IMR-90 (cell line): Measurements from ENCODE around the gene IGFL3.

Experiments used
- CEBPB ChIP-seq: IDR thresholded peaks from 2 replicates; pipeline ENCODE4 v1.6.1; 2012; ENCODE audit warnings: low read depth, low read length, improper control_type of control experiment
- MAFK ChIP-seq: IDR thresholded peaks from 2 replicates; pipeline ENCODE4 v1.6.1; 2012; ENCODE audit warnings: low read depth, low read length, improper control_type of control experiment
- MXI1 ChIP-seq: IDR thresholded peaks from 2 replicates; pipeline ENCODE4 v1.6.1; 2012; ENCODE audit warnings: low read depth, mild to moderate bottlenecking, low read length, moderate library complexity, borderline replicate concordance
- TF ChIP-seq, protein P1 (sequence below): conservative IDR thresholded peaks from 2 replicates; pipeline ENCODE4 v1.5.1; 2012; ENCODE audit warnings: mild to moderate bottlenecking, low read depth, low read length, improper control_type of control experiment

DNA sequence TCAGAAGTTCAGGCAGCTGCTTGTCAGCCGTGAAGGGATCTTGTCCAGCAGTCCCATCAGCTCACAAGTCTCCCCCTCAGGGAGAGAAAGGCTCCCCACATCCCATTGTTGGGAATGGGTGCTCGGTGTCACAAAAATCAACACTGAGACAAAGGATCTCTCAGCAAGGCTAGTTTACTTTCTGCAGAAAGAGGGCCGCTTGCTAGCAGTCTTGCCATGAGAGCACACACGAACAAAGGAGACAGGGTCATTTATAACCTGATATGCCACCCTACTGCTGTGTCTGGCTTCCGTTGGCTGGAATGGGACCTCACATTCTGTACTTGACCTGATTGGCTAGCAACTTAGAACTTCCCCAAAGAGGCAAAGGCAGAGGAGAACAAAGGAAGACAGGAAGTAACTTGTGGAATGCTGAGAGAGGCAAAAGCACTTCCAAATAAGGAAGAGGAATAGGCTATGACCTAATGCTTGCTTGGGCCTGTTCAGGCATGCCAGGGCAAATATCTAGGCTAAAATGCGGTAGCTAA, 8.7 kb upstream of the IGFL3 start:
- TF ChIP-seq MXI1 (no peak), CEBPB (no peak), MAFK (peak; percentile 74)
- TF ChIP-seq, protein P1, sequence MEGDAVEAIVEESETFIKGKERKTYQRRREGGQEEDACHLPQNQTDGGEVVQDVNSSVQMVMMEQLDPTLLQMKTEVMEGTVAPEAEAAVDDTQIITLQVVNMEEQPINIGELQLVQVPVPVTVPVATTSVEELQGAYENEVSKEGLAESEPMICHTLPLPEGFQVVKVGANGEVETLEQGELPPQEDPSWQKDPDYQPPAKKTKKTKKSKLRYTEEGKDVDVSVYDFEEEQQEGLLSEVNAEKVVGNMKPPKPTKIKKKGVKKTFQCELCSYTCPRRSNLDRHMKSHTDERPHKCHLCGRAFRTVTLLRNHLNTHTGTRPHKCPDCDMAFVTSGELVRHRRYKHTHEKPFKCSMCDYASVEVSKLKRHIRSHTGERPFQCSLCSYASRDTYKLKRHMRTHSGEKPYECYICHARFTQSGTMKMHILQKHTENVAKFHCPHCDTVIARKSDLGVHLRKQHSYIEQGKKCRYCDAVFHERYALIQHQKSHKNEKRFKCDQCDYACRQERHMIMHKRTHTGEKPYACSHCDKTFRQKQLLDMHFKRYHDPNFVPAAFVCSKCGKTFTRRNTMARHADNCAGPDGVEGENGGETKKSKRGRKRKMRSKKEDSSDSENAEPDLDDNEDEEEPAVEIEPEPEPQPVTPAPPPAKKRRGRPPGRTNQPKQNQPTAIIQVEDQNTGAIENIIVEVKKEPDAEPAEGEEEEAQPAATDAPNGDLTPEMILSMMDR = no peak
